Hepatocyte (in vitro differentiated cells): Measurements from ENCODE around the gene BCAS3.

Source experiments
- EZH2 ChIP-seq: fragments of 200-600 bp; sonication (generic); IDR thresholded peaks from 2 replicates; pipeline ENCODE4 v1.6.1; 2016; ENCODE audit warnings: antibody characterized with exemption, mild to moderate bottlenecking, borderline replicate concordance
- TF ChIP-seq, protein P1 (sequence below): fragments of 200-600 bp; sonication (generic); IDR thresholded peaks from 2 replicates; pipeline ENCODE4 v1.5.1; 2016; ENCODE audit warnings: antibody characterized with exemption, mild to moderate bottlenecking; ENCODE audit not compliant: poor library complexity

DNA sequence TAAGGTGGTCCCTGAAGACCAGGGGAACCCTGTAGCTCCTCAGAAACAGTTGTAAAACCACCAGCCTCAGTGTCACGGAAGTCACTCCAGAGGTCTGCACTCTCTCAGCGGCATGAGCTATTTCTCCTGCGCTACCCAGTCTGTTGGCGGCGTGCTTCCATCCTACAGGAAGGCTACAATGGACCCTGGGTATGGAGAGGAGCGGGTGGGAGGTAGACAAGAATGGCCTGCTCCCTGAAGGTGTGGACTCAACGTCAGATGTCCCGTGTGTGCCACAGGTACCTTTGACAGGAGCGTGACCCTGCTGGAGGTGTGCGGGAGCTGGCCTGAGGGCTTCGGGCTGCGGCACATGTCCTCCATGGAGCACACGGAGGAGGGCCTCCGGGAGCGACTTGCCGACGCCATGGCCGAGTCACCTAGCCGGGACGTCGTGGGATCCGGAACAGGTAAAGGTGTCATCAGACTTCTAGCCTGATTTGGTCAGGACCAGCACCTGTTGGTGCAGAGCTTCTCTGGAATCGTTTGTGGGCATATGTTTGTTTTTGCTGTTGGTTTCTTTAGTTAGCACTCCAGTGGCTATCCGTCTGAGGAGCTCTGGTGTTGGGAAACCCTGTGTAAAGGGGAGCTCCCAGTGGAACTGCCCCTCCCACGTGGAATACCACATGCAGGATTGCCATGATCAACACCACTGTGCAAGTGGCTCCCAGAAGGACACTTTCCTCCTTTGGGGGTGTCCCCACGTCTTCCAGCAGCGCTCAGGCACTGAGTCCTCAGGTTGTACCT, 690.6 kb downstream of the BCAS3 start:
- TF ChIP-seq, protein P1, sequence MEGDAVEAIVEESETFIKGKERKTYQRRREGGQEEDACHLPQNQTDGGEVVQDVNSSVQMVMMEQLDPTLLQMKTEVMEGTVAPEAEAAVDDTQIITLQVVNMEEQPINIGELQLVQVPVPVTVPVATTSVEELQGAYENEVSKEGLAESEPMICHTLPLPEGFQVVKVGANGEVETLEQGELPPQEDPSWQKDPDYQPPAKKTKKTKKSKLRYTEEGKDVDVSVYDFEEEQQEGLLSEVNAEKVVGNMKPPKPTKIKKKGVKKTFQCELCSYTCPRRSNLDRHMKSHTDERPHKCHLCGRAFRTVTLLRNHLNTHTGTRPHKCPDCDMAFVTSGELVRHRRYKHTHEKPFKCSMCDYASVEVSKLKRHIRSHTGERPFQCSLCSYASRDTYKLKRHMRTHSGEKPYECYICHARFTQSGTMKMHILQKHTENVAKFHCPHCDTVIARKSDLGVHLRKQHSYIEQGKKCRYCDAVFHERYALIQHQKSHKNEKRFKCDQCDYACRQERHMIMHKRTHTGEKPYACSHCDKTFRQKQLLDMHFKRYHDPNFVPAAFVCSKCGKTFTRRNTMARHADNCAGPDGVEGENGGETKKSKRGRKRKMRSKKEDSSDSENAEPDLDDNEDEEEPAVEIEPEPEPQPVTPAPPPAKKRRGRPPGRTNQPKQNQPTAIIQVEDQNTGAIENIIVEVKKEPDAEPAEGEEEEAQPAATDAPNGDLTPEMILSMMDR, result no peak
- no peak for TF ChIP-seq EZH2
